NT2/D1 (cell line): Measurements from ENCODE around the gene BOLA3.

ENCODE experiments used
- DNase-seq: peaks from one replicate; pipeline ENCODE4 v3.0.0-alpha.2; 2011; ENCODE audit warnings: low read depth, low spot score
- H3K27me3 ChIP-seq: 2 replicates; pipeline ENCODE4 v1.6.0; 2011; ENCODE audit warnings: mild to moderate bottlenecking; ENCODE audit not compliant: insufficient read length, insufficient read depth
- H3K36me3 ChIP-seq: 2 replicates; pipeline ENCODE4 v1.6.1; 2011; ENCODE audit warnings: mild to moderate bottlenecking, low read length, mixed read lengths; ENCODE audit not compliant: insufficient read depth, insufficient read length
- H3K4me1 ChIP-seq: 2 replicates; pipeline ENCODE4 v1.5.1; 2011; ENCODE audit not compliant: insufficient read depth, insufficient read length
- H3K4me3 ChIP-seq: 2 replicates; pipeline ENCODE4 v1.5.1; 2011; ENCODE audit warnings: low read depth; ENCODE audit not compliant: insufficient read length
- H3K9ac ChIP-seq: 2 replicates; pipeline ENCODE4 v1.6.0; 2011; ENCODE audit warnings: low read depth; ENCODE audit not compliant: insufficient read length
- H3K9me3 ChIP-seq: 2 replicates; pipeline ENCODE4 v1.5.1; 2011; ENCODE audit warnings: mild to moderate bottlenecking, low read length; ENCODE audit not compliant: insufficient read depth
- SUZ12 ChIP-seq: IDR thresholded peaks from 2 replicates; pipeline ENCODE4 v1.6.1; 2011; ENCODE audit not compliant: insufficient read length, insufficient read depth; ENCODE audit errors: extremely low read depth
- YY1 ChIP-seq: IDR thresholded peaks from 2 replicates; pipeline ENCODE4 v1.6.1; 2011; ENCODE audit not compliant: insufficient read length, insufficient read depth
- ZNF274 ChIP-seq: IDR thresholded peaks from 2 replicates; pipeline ENCODE4 v1.6.1; 2011; ENCODE audit warnings: mild to moderate bottlenecking, low read depth, low read length

Gene BOLA3

GRCh38 chr2:74186038-74186437, 38.3 kb upstream of the BOLA3 start:
- DNase-seq = no peak
- H3K4me3 ChIP-seq = no peak overlapping the region
- H3K9ac ChIP-seq = no peak overlapping the region
- H3K9me3 ChIP-seq = no peaks in the 10 kb centered on the region
- H3K36me3 ChIP-seq = no peaks in the 10 kb centered on the region
- H3K4me1 ChIP-seq = no peaks in the 10 kb centered on the region
- no peak for TF ChIP-seq ZNF274
- no peak for TF ChIP-seq YY1
- no peak for TF ChIP-seq SUZ12
- no peaks in the 10 kb centered on the region for H3K27me3 ChIP-seq

- no peaks in the 10 kb centered on the region for H3K27me3 ChIP-seq
- no peak for DNase-seq
- H3K4me1 ChIP-seq = no peaks in the 10 kb centered on the region
- H3K36me3 ChIP-seq = no peaks in the 10 kb centered on the region
- no peak overlapping the region for H3K4me3 ChIP-seq
- no peak overlapping the region for H3K9ac ChIP-seq
- H3K9me3 ChIP-seq = no peaks in the 10 kb centered on the region
- no peak for TF ChIP-seq YY1
- TF ChIP-seq ZNF274 = no peak
- TF ChIP-seq SUZ12 = no peak
Measured at GRCh38 chr2:74183878-74184277, 36.2 kb upstream of the BOLA3 start.

GRCh38 chr2:74181739-74182138, 34.0 kb upstream of the BOLA3 start:
- TF ChIP-seq ZNF274 = no peak
- TF ChIP-seq YY1 = no peak
- TF ChIP-seq SUZ12 = no peak
- H3K4me3 ChIP-seq = no peak overlapping the region
- no peaks in the 10 kb centered on the region for H3K9me3 ChIP-seq
- H3K4me1 ChIP-seq = no peaks in the 10 kb centered on the region
- no peaks in the 10 kb centered on the region for H3K27me3 ChIP-seq
- DNase-seq = no peak
- no peak overlapping the region for H3K9ac ChIP-seq
- peaks cover 4% of the 10 kb centered on the region for H3K36me3 ChIP-seq

DNA sequence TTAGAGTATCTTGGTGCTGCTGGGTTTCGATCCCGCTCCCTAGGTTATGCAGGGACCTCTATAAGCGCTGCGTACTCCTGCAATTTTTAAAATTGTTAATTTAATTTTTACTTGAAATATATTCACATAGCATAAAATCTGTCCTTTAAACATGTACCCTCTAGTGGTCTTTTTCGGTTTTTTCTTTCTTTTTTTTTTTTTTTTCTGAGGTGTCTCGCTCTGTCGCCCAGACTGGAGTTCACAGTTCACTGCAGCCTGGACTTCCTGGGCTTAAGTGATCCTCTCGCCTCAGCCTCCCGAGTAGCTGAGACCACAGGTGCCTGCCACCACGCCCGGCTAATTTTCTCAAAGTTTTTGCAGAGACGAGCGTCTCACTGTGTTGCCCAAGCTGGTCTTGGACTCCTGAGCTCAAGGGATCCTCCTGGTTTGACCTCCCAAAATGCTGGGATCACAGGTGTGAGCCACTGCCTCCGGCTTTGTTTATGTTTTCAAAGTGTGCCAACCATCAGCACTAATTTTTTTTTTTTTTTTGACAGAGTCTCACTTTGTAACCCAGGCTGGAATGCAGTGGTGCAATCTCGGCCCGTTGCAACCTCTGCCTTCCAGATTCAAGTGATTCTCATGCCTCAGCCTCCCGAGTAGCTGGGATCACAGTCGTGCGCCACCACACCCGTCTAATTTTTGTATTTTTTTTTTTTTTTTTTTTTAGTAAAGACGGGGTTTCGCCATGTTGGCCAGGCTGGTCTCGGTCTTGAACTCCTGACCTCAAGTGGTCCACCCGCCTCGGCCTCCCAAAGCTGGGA, 31.6 kb upstream of the BOLA3 start:
- Histone ChIP-seq H3K9ac (no peak overlapping the region), H3K36me3 (peaks cover 11% of the 10 kb centered on the region), H3K4me1 (no peaks in the 10 kb centered on the region), H3K4me3 (peak overlapping the region; percentile 8), H3K9me3 (no peaks in the 10 kb centered on the region), H3K27me3 (no peaks in the 10 kb centered on the region)
- DNase-seq = no peak
- TF ChIP-seq YY1 (no peak), SUZ12 (no peak), ZNF274 (no peak)

GRCh38 chr2:74178211-74179062, 30.7 kb upstream of the BOLA3 start, which contains the start of gene MOB1A:
Gene MOB1A (minus strand): TSS chr2:74178879. CDS start chr2:74178674, 205 bp downstream.
- Histone ChIP-seq H3K9me3 (no peaks in the 10 kb centered on the region), H3K9ac (peak within 1 kb of the TSS; percentile 90), H3K4me1 (no peaks in the 10 kb centered on the region), H3K4me3 (peak within 1 kb of the TSS; percentile 83), H3K27me3 (no peaks in the 10 kb centered on the region), H3K36me3 (peaks cover 11% of the 10 kb centered on the region)
- DNase-seq = peak; percentile 99
- TF ChIP-seq ZNF274 = no peak
- TF ChIP-seq SUZ12 = no peak
- TF ChIP-seq YY1 = no peak

DNA sequence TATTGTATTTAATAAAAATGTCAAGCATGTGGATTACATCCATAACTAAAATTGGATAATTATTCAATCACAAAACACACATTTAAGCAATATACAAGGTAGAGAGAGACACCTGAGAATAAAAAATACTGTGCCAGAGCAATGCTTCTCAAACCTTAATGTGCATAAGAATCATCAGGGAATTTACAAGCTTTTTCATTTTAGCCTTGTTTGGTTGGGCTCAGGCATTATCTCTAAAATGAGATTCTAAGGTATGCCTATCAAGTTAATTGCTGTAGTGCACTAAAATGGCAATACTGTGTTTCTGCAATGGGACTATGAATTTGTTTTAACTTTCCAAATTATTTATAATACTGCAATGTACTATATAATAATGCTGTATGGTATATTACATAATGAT, 30.0 kb upstream of the BOLA3 start:
- no peak for DNase-seq
- Histone ChIP-seq H3K9ac (peak overlapping the region; percentile 90), H3K4me1 (no peaks in the 10 kb centered on the region), H3K36me3 (peaks cover 12% of the 10 kb centered on the region), H3K27me3 (no peaks in the 10 kb centered on the region), H3K9me3 (no peaks in the 10 kb centered on the region), H3K4me3 (peak overlapping the region; percentile 83)
- TF ChIP-seq YY1 = no peak
- TF ChIP-seq ZNF274 = no peak
- no peak for TF ChIP-seq SUZ12

DNA sequence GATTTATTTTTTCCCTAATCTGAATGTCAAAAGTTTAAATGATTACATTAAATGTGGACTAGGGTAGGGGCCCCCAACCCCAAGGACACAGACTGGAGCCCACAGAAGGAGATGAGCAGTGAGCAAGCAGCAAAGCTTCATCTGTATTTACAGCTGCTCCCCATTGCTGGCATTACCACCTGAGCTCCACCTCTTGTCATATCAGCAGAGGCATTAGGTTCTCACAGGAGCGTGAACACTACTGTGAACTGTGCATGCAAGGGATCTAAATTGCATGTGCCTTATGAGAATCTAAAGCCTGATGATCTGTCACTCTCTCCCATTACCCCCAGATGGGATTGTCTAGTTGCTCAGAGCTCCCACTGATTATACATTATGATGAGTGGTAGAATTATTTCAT, 27.2 kb upstream of the BOLA3 start:
- H3K36me3 ChIP-seq = peaks cover 30% of the 10 kb centered on the region
- DNase-seq = no peak
- no peak for TF ChIP-seq ZNF274
- TF ChIP-seq SUZ12 = no peak
- TF ChIP-seq YY1 = no peak
- H3K9ac ChIP-seq = no peak overlapping the region
- H3K9me3 ChIP-seq = no peaks in the 10 kb centered on the region
- H3K4me1 ChIP-seq = no peaks in the 10 kb centered on the region
- H3K4me3 ChIP-seq = no peak overlapping the region
- no peaks in the 10 kb centered on the region for H3K27me3 ChIP-seq
